Measurements from ENCODE around the gene ISG20.

Gene ISG20

GRCh38 chr15:88617790-88618189, 21.0 kb upstream of the ISG20 start:
- Histone ChIP-seq H3K27ac (no peak overlapping the region), H3K4me2 (ENCODE audit: low read length) (no peak overlapping the region), H3K9me3 (ENCODE audit: control insufficient read depth, low read length) (no peaks in the 10 kb centered on the region), H2AFZ (no peak overlapping the region), H3K79me2 (no peaks in the 10 kb centered on the region), H3K36me3 (ENCODE audit: control insufficient read depth, insufficient read depth, low read length) (no peaks in the 10 kb centered on the region), H3K9ac (no peak overlapping the region), H3K27me3 (ENCODE audit: control insufficient read depth, insufficient read depth, low read length) (no peaks in the 10 kb centered on the region), H3K4me3 (ENCODE audit: low read depth, low read length) (no peak overlapping the region), H3K4me1 (peaks cover 2% of the 10 kb centered on the region)
- no peak for TF ChIP-seq CTCF (IDR thresholded peaks at IDR 0.05)

- H3K9ac ChIP-seq, result no peak overlapping the region
- no peak for TF ChIP-seq CTCF (IDR thresholded peaks at IDR 0.05)
- no peaks in the 10 kb centered on the region for H3K27me3 ChIP-seq (ENCODE audit: control insufficient read depth, insufficient read depth, low read length)
- H3K4me1 ChIP-seq, result peaks cover 2% of the 10 kb centered on the region
- no peak overlapping the region for H3K27ac ChIP-seq
- no peaks in the 10 kb centered on the region for H3K36me3 ChIP-seq (ENCODE audit: control insufficient read depth, insufficient read depth, low read length)
- no peaks in the 10 kb centered on the region for H3K9me3 ChIP-seq (ENCODE audit: control insufficient read depth, low read length)
- no peak overlapping the region for H2AFZ ChIP-seq
- no peaks in the 10 kb centered on the region for H3K79me2 ChIP-seq
- no peak overlapping the region for H3K4me3 ChIP-seq (ENCODE audit: low read depth, low read length)
- H3K4me2 ChIP-seq (ENCODE audit: low read length), result no peak overlapping the region
Observed at GRCh38 chr15:88618686-88619085, 20.1 kb upstream of the ISG20 start.

- no peaks in the 10 kb centered on the region for H3K79me2 ChIP-seq
- H2AFZ ChIP-seq, result no peak overlapping the region
- peaks cover 2% of the 10 kb centered on the region for H3K4me1 ChIP-seq
- H3K27ac ChIP-seq, result no peak overlapping the region
- H3K4me3 ChIP-seq (ENCODE audit: low read depth, low read length), result no peak overlapping the region
- H3K4me2 ChIP-seq (ENCODE audit: low read length), result no peak overlapping the region
- H3K9ac ChIP-seq, result no peak overlapping the region
- H3K27me3 ChIP-seq (ENCODE audit: control insufficient read depth, insufficient read depth, low read length), result no peaks in the 10 kb centered on the region
- TF ChIP-seq CTCF (IDR thresholded peaks at IDR 0.05), result no peak
- H3K36me3 ChIP-seq (ENCODE audit: control insufficient read depth, insufficient read depth, low read length), result no peaks in the 10 kb centered on the region
- H3K9me3 ChIP-seq (ENCODE audit: control insufficient read depth, low read length), result no peaks in the 10 kb centered on the region
Observed at GRCh38 chr15:88619796-88620195, 19.0 kb upstream of the ISG20 start.

- Histone ChIP-seq H3K27ac (peak within 1 kb of the TSS; percentile 66), H3K36me3 (ENCODE audit: control insufficient read depth, insufficient read depth, low read length) (no peaks in the 10 kb centered on the region), H3K4me2 (ENCODE audit: low read length) (peak within 1 kb of the TSS; percentile 78), H3K9me3 (ENCODE audit: control insufficient read depth, low read length) (no peaks in the 10 kb centered on the region), H3K4me1 (peaks cover 2% of the 10 kb centered on the region), H2AFZ (peak within 1 kb of the TSS; percentile 71), H3K27me3 (ENCODE audit: control insufficient read depth, insufficient read depth, low read length) (no peaks in the 10 kb centered on the region), H3K79me2 (no peaks in the 10 kb centered on the region), H3K4me3 (ENCODE audit: low read depth, low read length) (peak within 1 kb of the TSS; percentile 78), H3K9ac (no peak within 1 kb of the TSS)
- TF ChIP-seq CTCF (IDR thresholded peaks at IDR 0.05), result peak; percentile 8
Observed at GRCh38 chr15:88620995-88621772, 17.6 kb upstream of the ISG20 start, which contains the start of gene AEN. TSS of gene AEN (plus strand) at chr15:88621340. CDS start at chr15:88626210, 4,870 bp downstream.
